Activated T-cell treated with anti-CD3 and anti-CD28 coated beads, Interleukin-2, amount 50 U/mL, for 24 hours (primary cell): ENCODE data around the gene MRPL20.
"Not testable (repeated sequence)": the region's sequence is repeated elsewhere in the genome, so short reads cannot be mapped to it uniquely, and the experiment has no call there.

ENCODE experiments used
- DNase-seq: peaks from one replicate; pipeline ENCODE4 v3.0.0-alpha.2; 2020
- H3K27ac Mint-ChIP-seq: 2 replicates; pipeline ENCODE4 v1.8.0; 2020; ENCODE audit warnings: mild to moderate bottlenecking, mixed read lengths
- H3K27me3 Mint-ChIP-seq: 2 replicates; pipeline ENCODE4 v1.8.0; 2020; ENCODE audit warnings: mixed read lengths
- H3K36me3 Mint-ChIP-seq: 2 replicates; pipeline ENCODE4 v1.8.0; 2020; ENCODE audit warnings: low read depth, mixed read lengths
- H3K4me1 Mint-ChIP-seq: 2 replicates; pipeline ENCODE4 v1.8.0; 2020; ENCODE audit warnings: low read depth, mixed read lengths
- H3K4me3 Mint-ChIP-seq: 2 replicates; pipeline ENCODE4 v1.8.0; 2020; ENCODE audit warnings: mild to moderate bottlenecking, moderate library complexity, mixed read lengths
- H3K9me3 Mint-ChIP-seq: 2 replicates; pipeline ENCODE4 v1.8.0; 2020; ENCODE audit warnings: mixed read lengths

MRPL20 gene

GRCh38 chr1:1374929-1375662 lies 32.0 kb downstream of the MRPL20 start, which contains the start of gene AURKAIP1:
Gene AURKAIP1 (minus strand): TSS chr1:1375207. CDS start chr1:1374756, 451 bp downstream.
- peaks cover 39% of the 10 kb centered on the region for H3K4me1 Mint-ChIP-seq
- peak within 1 kb of the TSS; percentile 90 for H3K4me3 Mint-ChIP-seq
- peaks cover 35% of the 10 kb centered on the region for H3K36me3 Mint-ChIP-seq
- no peaks in the 10 kb centered on the region for H3K9me3 Mint-ChIP-seq
- no peaks in the 10 kb centered on the region for H3K27me3 Mint-ChIP-seq
- peak within 1 kb of the TSS; percentile 96 for H3K27ac Mint-ChIP-seq
- peak; percentile 93 for DNase-seq

GRCh38 chr1:1374589-1374928 lies 32.5 kb downstream of the MRPL20 start:
- Mint-ChIP-seq H3K27me3 (no peaks in the 10 kb centered on the region), H3K27ac (peak overlapping the region; percentile 96), H3K4me1 (peaks cover 39% of the 10 kb centered on the region), H3K4me3 (peak overlapping the region; percentile 90), H3K36me3 (peaks cover 35% of the 10 kb centered on the region), H3K9me3 (no peaks in the 10 kb centered on the region)
- peak; percentile 40 for DNase-seq

GRCh38 chr1:1373815-1374588 lies 33.1 kb downstream of the MRPL20 start:
- peak overlapping the region; percentile 90 for H3K4me3 Mint-ChIP-seq

GRCh38 chr1:1373051-1373814 lies 33.9 kb downstream of the MRPL20 start:
- Mint-ChIP-seq H3K36me3 (peaks cover 33% of the 10 kb centered on the region), H3K9me3 (no peaks in the 10 kb centered on the region), H3K4me3 (peak overlapping the region; percentile 90), H3K27me3 (no peaks in the 10 kb centered on the region), H3K4me1 (peaks cover 39% of the 10 kb centered on the region), H3K27ac (peak overlapping the region; percentile 96)
- DNase-seq, result no peak

More at GRCh38 chr1:1373815-1374588, 33.1 kb downstream of the MRPL20 start:
- Mint-ChIP-seq H3K36me3 (peaks cover 35% of the 10 kb centered on the region), H3K4me1 (peaks cover 39% of the 10 kb centered on the region), H3K27ac (peak overlapping the region; percentile 96), H3K27me3 (no peaks in the 10 kb centered on the region), H3K9me3 (no peaks in the 10 kb centered on the region)
- no peak for DNase-seq

- no peaks in the 10 kb centered on the region for H3K27me3 Mint-ChIP-seq
- DNase-seq, result peak; percentile 89
- H3K9me3 Mint-ChIP-seq, result no peaks in the 10 kb centered on the region
- peak overlapping the region; percentile 60 for H3K4me3 Mint-ChIP-seq
- peak overlapping the region; percentile 79 for H3K27ac Mint-ChIP-seq
- peaks cover 39% of the 10 kb centered on the region for H3K4me1 Mint-ChIP-seq
- H3K36me3 Mint-ChIP-seq, result peaks cover 30% of the 10 kb centered on the region
Observed at GRCh38 chr1:1371746-1372711, 35.1 kb downstream of the MRPL20 start.

- Mint-ChIP-seq H3K4me3 (no peak overlapping the region), H3K36me3 (peaks cover 26% of the 10 kb centered on the region), H3K9me3 (no peaks in the 10 kb centered on the region), H3K4me1 (peaks cover 36% of the 10 kb centered on the region), H3K27me3 (no peaks in the 10 kb centered on the region), H3K27ac (no peak overlapping the region)
- no peak for DNase-seq
Observed at GRCh38 chr1:1371364-1371745, 35.7 kb downstream of the MRPL20 start.

GRCh38 chr1:1370771-1371300 lies 36.3 kb downstream of the MRPL20 start:
- no peak overlapping the region for H3K27ac Mint-ChIP-seq

GRCh38 chr1:1370094-1370493 lies 37.0 kb downstream of the MRPL20 start:
- Mint-ChIP-seq H3K36me3 (peaks cover 22% of the 10 kb centered on the region), H3K4me1 (peaks cover 30% of the 10 kb centered on the region)
- H3K27me3 Mint-ChIP-seq, DNase-seq, H3K9me3 Mint-ChIP-seq, H3K27ac Mint-ChIP-seq, H3K4me3 Mint-ChIP-seq: not testable (repeated sequence)

More at GRCh38 chr1:1370771-1371300, 36.3 kb downstream of the MRPL20 start:
- no peaks in the 10 kb centered on the region for H3K9me3 Mint-ChIP-seq
- H3K4me1 Mint-ChIP-seq, result peaks cover 32% of the 10 kb centered on the region
- peaks cover 26% of the 10 kb centered on the region for H3K36me3 Mint-ChIP-seq
- H3K4me3 Mint-ChIP-seq, result no peak overlapping the region
- H3K27me3 Mint-ChIP-seq, result no peaks in the 10 kb centered on the region
- DNase-seq, result no peak

GRCh38 chr1:1367315-1367714 lies 39.8 kb downstream of the MRPL20 start:
- no peak for DNase-seq
- no peaks in the 10 kb centered on the region for H3K9me3 Mint-ChIP-seq
- H3K27ac Mint-ChIP-seq, result no peak overlapping the region
- H3K27me3 Mint-ChIP-seq, result no peaks in the 10 kb centered on the region
- H3K4me3 Mint-ChIP-seq, result no peak overlapping the region
- H3K36me3 Mint-ChIP-seq, result peaks cover 2% of the 10 kb centered on the region
- peaks cover 13% of the 10 kb centered on the region for H3K4me1 Mint-ChIP-seq

- Mint-ChIP-seq H3K27ac (no peak overlapping the region), H3K9me3 (no peaks in the 10 kb centered on the region), H3K4me3 (no peak overlapping the region), H3K36me3 (no peaks in the 10 kb centered on the region), H3K4me1 (peaks cover 8% of the 10 kb centered on the region), H3K27me3 (peaks cover 2% of the 10 kb centered on the region)
- no peak for DNase-seq
Observed at GRCh38 chr1:1366699-1367066, 40.4 kb downstream of the MRPL20 start.

GRCh38 chr1:1365875-1366698 lies 41.0 kb downstream of the MRPL20 start:
- Mint-ChIP-seq H3K4me1 (peaks cover 2% of the 10 kb centered on the region), H3K27ac (no peak overlapping the region), H3K36me3 (no peaks in the 10 kb centered on the region), H3K4me3 (no peak overlapping the region), H3K9me3 (no peaks in the 10 kb centered on the region), H3K27me3 (peaks cover 2% of the 10 kb centered on the region)
- DNase-seq, result no peak

- no peak for DNase-seq
- Mint-ChIP-seq H3K4me3 (no peak overlapping the region), H3K27ac (no peak overlapping the region), H3K4me1 (peaks cover 2% of the 10 kb centered on the region), H3K9me3 (no peaks in the 10 kb centered on the region), H3K27me3 (peaks cover 8% of the 10 kb centered on the region), H3K36me3 (no peaks in the 10 kb centered on the region)
Observed at GRCh38 chr1:1364266-1364665, 42.8 kb downstream of the MRPL20 start.

GRCh38 chr1:1361982-1362423 lies 45.1 kb downstream of the MRPL20 start:
- Mint-ChIP-seq H3K9me3 (no peaks in the 10 kb centered on the region), H3K27me3 (peaks cover 18% of the 10 kb centered on the region), H3K27ac (no peak overlapping the region), H3K4me1 (peaks cover 11% of the 10 kb centered on the region), H3K4me3 (no peak overlapping the region), H3K36me3 (no peaks in the 10 kb centered on the region)
- no peak for DNase-seq
